GM23248 (cell line): ENCODE results near the gene FHL3. TPM values are rescaled to one million over a fixed set of nuclear protein-coding genes. Genes with fewer than 3 reads are reported as not detected.

Source experiments
- DNase-seq: peaks from one replicate; pipeline ENCODE4 v3.0.0-alpha.2; 2015
- H2AFZ ChIP-seq: fragments of 200-600 bp; sonication (generic); 2 replicates; pipeline ENCODE4 v1.6.1; 2016; ENCODE audit warnings: antibody characterized with exemption
- H3F3A ChIP-seq: fragments of 200-600 bp; sonication (generic); 2 replicates; pipeline ENCODE4 v1.6.1; 2016; ENCODE audit warnings: mild to moderate bottlenecking, antibody characterized with exemption, mixed run types; ENCODE audit not compliant: insufficient read depth
- H3K27ac ChIP-seq: fragments of 200-600 bp; sonication (generic); 2 replicates; pipeline ENCODE4 v1.5.1; 2016; ENCODE audit warnings: mild to moderate bottlenecking
- H3K27me3 ChIP-seq: fragments of 200-600 bp; sonication (generic); replicated peaks from 2 replicates; pipeline ENCODE4 v1.6.1; 2016; ENCODE audit warnings: mild to moderate bottlenecking; ENCODE audit not compliant: insufficient read depth
- H3K36me3 ChIP-seq: fragments of 200-600 bp; sonication (generic); 2 replicates; pipeline ENCODE4 v1.6.1; 2016; ENCODE audit warnings: low read depth, mild to moderate bottlenecking
- H3K4me1 ChIP-seq: fragments of 200-600 bp; sonication (generic); 2 replicates; pipeline ENCODE4 v1.6.1; 2016; ENCODE audit warnings: mild to moderate bottlenecking; ENCODE audit not compliant: insufficient read depth
- H3K4me2 ChIP-seq: fragments of 200-600 bp; sonication (generic); one replicate; pipeline ENCODE4 v1.6.1; 2016; ENCODE audit warnings: mild to moderate bottlenecking; ENCODE audit not compliant: unreplicated experiment
- H3K4me3 ChIP-seq: fragments of 200-600 bp; sonication (generic); 2 replicates; pipeline ENCODE4 v1.5.1; 2016; ENCODE audit warnings: mild to moderate bottlenecking
- H3K79me2 ChIP-seq: fragments of 200-600 bp; sonication (generic); 2 replicates; pipeline ENCODE4 v1.6.1; 2016; ENCODE audit warnings: mild to moderate bottlenecking; ENCODE audit not compliant: insufficient read depth
- H3K9ac ChIP-seq: fragments of 200-600 bp; sonication (generic); 2 replicates; pipeline ENCODE4 v1.6.1; 2016; ENCODE audit warnings: mild to moderate bottlenecking
- H3K9me2 ChIP-seq: fragments of 200-600 bp; sonication (generic); 2 replicates; pipeline ENCODE4 v1.6.1; 2016; ENCODE audit warnings: mixed run types, mild to moderate bottlenecking, moderate library complexity; ENCODE audit not compliant: insufficient read depth
- H3K9me3 ChIP-seq: fragments of 200-600 bp; sonication (generic); one replicate; pipeline ENCODE4 v1.6.1; 2017; ENCODE audit warnings: low read depth
- H4K20me1 ChIP-seq: fragments of 200-600 bp; sonication (generic); 2 replicates; pipeline ENCODE4 v1.6.0; 2016; ENCODE audit not compliant: insufficient read depth
- EZH2 ChIP-seq: fragments of 200-600 bp; sonication (generic); IDR thresholded peaks from 2 replicates; pipeline ENCODE4 v1.6.1; 2018; ENCODE audit warnings: antibody characterized with exemption, mild to moderate bottlenecking; ENCODE audit not compliant: insufficient read depth, poor library complexity, severe bottlenecking
- EZH2phosphoT487 ChIP-seq: fragments of 200-600 bp; sonication (generic); IDR thresholded peaks from 2 replicates; pipeline ENCODE4 v1.6.1; 2018; ENCODE audit warnings: antibody characterized with exemption, moderate library complexity, mild to moderate bottlenecking, low read depth; ENCODE audit not compliant: insufficient read depth
- WGBS, 2 experiments: methylation state at CpG; one replicate each; pipeline ENCODE4 v1.1.6; 2015 to 2017; ENCODE audit warnings: low lambda C conversion rate in 2 of 2, low coverage in 1 of 2; ENCODE audit errors: missing lambda C conversion rate in 2 of 2; 5-methylcytosine and 5-hydroxymethylcytosine counted together
- in situ Hi-C: fragments of 300-500 bp; cut with MboI; formaldehyde crosslinking; loops from 2 replicates; pipeline ENCODE4 v1.15.0; 2020
- polyA plus RNA-seq: library from polyadenylated mRNA; unstranded; fragments of >200 nt; fragmentation: Nextera tagmentation; extraction: Ambion mirVana; gene quantifications from 2 replicates; pipeline ENCODE4 v1.2.1, GENCODE V29; 2016
- total RNA-seq: library from RNA; depleted of rRNA; stranded (reverse); fragments of >200 nt; shearing (Covaris generic); gene quantifications from 2 replicates; pipeline ENCODE4 v1.2.3, GENCODE V29; 2014

The FHL3 gene
- total and polyA plus RNA-seq, 2 experiments from 2014 or later = 31.7 to 44.4 TPM

DNA sequence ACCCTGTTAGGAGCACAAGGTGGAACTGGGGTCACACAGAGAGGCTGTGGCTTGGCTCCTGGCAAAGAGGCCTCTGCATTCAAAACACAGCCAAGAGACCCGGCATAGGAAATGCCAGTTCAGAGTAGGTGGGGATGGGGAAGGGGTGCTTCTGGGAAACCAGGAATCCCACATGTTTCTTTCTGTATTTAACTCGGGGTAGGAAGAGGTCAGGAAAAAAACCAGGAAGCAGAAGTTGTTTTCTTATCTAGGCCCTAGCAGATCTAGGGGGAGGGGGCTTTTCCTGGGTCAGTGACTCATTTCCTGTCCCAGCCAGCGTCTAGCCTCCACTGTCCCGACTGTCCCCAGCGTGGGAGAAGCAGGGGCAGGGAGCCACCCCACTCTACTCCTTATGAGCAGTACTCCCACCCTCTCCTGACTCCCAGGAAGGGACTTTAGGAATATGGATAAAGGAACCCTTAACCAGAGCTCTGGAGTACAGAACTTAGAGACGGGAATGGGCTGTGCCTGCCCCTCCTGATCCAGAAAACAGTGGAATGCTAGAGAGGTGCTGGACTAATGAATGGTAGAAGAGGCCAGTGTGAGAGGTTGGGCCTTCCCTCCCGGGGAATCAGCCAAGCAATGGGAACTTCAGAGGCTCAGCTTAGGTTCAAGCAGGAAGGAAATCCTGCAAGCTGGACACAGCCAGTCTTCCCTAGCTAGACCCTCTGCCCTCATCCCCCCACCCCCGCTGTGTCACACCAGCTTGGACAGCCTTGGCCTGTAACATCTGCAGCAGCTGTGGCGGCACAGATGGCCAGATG lies 5.7 kb downstream of the FHL3 start:
- no peaks in the 10 kb centered on the region for H4K20me1 ChIP-seq
- no peaks in the 10 kb centered on the region for H3K9me2 ChIP-seq
- peaks cover 66% of the 10 kb centered on the region for H3K4me1 ChIP-seq
- TF ChIP-seq EZH2 (no peak), EZH2phosphoT487 (no peak)
- H3K36me3 ChIP-seq = peaks cover 6% of the 10 kb centered on the region
- no peaks in the 10 kb centered on the region for H3K9me3 ChIP-seq
- H3K4me2 ChIP-seq = peak overlapping the region; percentile 75
- peak; percentile 66 for DNase-seq
- H2AFZ ChIP-seq = peak overlapping the region; percentile 55
- H3K4me3 ChIP-seq = peak overlapping the region; percentile 57
- peak overlapping the region; percentile 84 for H3K9ac ChIP-seq
- H3F3A ChIP-seq = peaks cover 52% of the 10 kb centered on the region
- in situ Hi-C loops = no loop called here
- peak overlapping the region; percentile 92 for H3K27ac ChIP-seq
- H3K27me3 ChIP-seq = no peaks in the 10 kb centered on the region
- H3K79me2 ChIP-seq = peaks cover 65% of the 10 kb centered on the region
- WGBS, 2 experiments = 1 to 3% methylated on average over 9 of the region's 9 CpGs

DNA sequence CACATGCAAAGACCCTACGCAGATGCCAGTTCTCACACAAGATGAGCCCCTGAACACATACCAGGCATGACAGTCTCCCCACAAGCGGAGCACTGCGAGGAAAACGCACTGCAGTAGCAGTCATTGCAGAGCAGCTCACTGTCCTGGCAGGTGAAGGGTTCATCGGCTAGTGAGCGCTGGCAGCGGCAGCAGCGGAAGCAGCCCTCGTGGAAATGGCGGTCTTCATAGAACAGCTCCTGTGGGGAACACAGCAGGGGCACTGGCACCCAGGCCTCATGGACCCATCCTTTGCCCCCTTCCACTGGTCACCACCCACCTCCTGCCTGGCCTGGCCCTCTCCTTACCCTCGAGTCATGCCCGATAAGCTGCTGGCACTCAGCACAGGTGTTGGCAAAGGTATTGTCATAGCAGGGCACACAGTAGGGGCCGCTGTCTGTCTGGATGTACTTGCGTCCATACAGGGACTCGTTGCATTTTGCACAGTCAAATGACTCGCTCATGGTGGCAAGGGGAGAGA lies 6.3 kb downstream of the FHL3 start:
- no peak for DNase-seq
- no peak overlapping the region for H2AFZ ChIP-seq
- H3K36me3 ChIP-seq = peaks cover 6% of the 10 kb centered on the region
- H3F3A ChIP-seq = peaks cover 59% of the 10 kb centered on the region
- in situ Hi-C loops = no loop called here
- no peaks in the 10 kb centered on the region for H3K9me2 ChIP-seq
- peak overlapping the region; percentile 92 for H3K27ac ChIP-seq
- no peaks in the 10 kb centered on the region for H4K20me1 ChIP-seq
- 82 to 83% methylated on average over 16 of the region's 16 CpGs for WGBS, 2 experiments
- H3K27me3 ChIP-seq = no peaks in the 10 kb centered on the region
- H3K4me1 ChIP-seq = peaks cover 65% of the 10 kb centered on the region
- peak overlapping the region; percentile 84 for H3K9ac ChIP-seq
- peak overlapping the region; percentile 57 for H3K4me3 ChIP-seq
- peak overlapping the region; percentile 75 for H3K4me2 ChIP-seq
- H3K9me3 ChIP-seq = no peaks in the 10 kb centered on the region
- TF ChIP-seq EZH2phosphoT487 = no peak
- TF ChIP-seq EZH2 = no peak
- peaks cover 59% of the 10 kb centered on the region for H3K79me2 ChIP-seq

DNA sequence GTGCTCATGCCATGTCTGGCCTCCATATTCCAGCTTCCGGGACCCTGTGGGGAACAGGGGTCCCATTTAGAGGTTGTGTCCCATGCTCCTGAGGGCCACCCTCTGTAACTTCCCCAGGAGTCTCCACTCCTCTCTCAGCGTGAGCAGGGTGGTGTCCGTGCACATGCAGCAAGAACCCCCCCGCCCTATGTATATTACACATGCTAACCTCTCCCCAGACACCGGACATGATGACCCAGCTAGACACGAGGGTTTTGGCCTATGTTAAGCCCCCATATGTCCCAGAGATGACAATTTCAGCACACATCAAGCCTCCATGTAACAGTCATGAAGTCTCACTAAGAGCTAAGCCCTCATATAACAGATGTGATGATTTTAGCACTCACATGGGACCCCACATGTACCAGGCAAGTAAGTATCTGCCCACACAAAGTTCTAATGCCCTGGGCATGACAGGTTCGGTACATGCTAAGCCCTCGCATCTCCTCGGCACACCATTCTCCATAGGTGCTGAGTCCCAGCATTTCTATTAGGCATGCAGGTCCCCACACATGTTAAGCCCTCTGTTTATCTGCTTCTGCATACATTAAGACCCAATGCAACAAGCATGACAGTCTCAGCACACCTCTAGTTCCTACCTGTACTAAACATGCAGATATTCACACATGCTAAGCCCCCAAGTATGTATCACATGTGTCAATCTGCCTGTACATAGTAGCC lies 7.1 kb downstream of the FHL3 start:
- H3K4me3 ChIP-seq = no peak overlapping the region
- no peak for TF ChIP-seq EZH2phosphoT487
- no peak for TF ChIP-seq EZH2
- no peak overlapping the region for H3K4me2 ChIP-seq
- H3K36me3 ChIP-seq = peaks cover 6% of the 10 kb centered on the region
- H3K9me3 ChIP-seq = no peaks in the 10 kb centered on the region
- peaks cover 58% of the 10 kb centered on the region for H3F3A ChIP-seq
- no peak overlapping the region for H2AFZ ChIP-seq
- H3K79me2 ChIP-seq = peaks cover 51% of the 10 kb centered on the region
- H3K4me1 ChIP-seq = peaks cover 58% of the 10 kb centered on the region
- H3K9ac ChIP-seq = no peak overlapping the region
- H3K27me3 ChIP-seq = no peaks in the 10 kb centered on the region
- in situ Hi-C loops = no loop called here
- WGBS, 2 experiments = 96% methylated on average over 8 to 9 of the region's 9 CpGs
- no peaks in the 10 kb centered on the region for H4K20me1 ChIP-seq
- DNase-seq = no peak
- peak overlapping the region; percentile 92; the same call in 1 of the 2 replicates for H3K27ac ChIP-seq
- no peaks in the 10 kb centered on the region for H3K9me2 ChIP-seq

DNA sequence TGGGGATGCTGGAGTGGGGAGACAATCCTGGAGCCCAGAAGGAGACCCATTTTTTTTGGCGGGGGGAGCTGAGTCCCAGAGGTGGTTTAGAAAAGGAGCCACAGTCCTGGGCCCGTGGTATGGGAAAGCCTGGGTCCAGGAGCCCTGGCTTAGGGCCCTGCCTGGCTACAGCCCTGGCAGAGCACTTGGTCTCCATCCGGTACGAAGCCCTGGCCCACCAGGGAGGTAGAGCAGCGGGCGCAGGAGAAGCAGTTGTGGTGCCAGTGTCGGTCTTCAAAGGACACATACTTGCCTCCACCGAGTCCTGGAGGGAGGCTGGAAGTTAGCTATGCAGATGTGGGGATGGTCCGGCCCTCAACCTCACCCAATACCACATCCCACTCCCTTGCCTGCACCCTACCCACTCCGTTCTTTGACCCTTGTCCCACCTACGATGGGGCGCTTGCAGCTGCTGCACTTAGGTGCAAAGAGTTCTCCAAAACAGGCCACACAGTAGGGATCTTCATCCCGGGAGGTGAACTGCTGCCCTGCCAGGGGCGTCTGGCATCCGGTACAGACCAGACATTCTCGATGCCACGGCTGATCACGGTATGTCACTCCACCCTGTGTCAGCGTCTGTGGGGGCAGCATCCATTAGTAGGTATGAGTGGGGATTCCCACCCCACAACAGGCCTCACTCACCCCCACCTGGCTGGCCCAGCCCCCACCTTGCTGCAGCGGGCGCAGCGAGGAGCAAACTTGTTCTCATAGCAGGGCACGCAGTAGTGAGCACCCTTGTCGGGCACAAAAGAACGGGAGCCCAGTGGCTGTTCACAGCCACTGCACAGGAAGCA lies 7.8 kb downstream of the FHL3 start:
- Histone ChIP-seq H3K79me2 (peaks cover 44% of the 10 kb centered on the region), H3K27ac (peak overlapping the region; percentile 70), H3K4me1 (peaks cover 50% of the 10 kb centered on the region), H3K4me2 (peak overlapping the region; percentile 18), H3K4me3 (no peak overlapping the region), H3K36me3 (peaks cover 6% of the 10 kb centered on the region), H3K27me3 (no peaks in the 10 kb centered on the region), H3F3A (peaks cover 50% of the 10 kb centered on the region), H4K20me1 (no peaks in the 10 kb centered on the region), H3K9ac (peak overlapping the region; percentile 28), H3K9me3 (no peaks in the 10 kb centered on the region), H2AFZ (no peak overlapping the region), H3K9me2 (no peaks in the 10 kb centered on the region)
- in situ Hi-C loops = no loop called here
- no peak for TF ChIP-seq EZH2
- TF ChIP-seq EZH2phosphoT487 = no peak
- DNase-seq = no peak
- 82 to 84% methylated on average over 25 of the region's 25 CpGs for WGBS, 2 experiments
